ENCODE results near the gene EXD3. TPM values are rescaled to one million over a fixed set of nuclear protein-coding genes. Genes with fewer than 3 reads are reported as not detected.

Gene EXD3
- total and polyA plus RNA-seq, 2 of the 13 experiments (the other 11 are each of a cell fraction or from before 2014, with no cell fraction given): 2.7 to 4.8 TPM

DNA sequence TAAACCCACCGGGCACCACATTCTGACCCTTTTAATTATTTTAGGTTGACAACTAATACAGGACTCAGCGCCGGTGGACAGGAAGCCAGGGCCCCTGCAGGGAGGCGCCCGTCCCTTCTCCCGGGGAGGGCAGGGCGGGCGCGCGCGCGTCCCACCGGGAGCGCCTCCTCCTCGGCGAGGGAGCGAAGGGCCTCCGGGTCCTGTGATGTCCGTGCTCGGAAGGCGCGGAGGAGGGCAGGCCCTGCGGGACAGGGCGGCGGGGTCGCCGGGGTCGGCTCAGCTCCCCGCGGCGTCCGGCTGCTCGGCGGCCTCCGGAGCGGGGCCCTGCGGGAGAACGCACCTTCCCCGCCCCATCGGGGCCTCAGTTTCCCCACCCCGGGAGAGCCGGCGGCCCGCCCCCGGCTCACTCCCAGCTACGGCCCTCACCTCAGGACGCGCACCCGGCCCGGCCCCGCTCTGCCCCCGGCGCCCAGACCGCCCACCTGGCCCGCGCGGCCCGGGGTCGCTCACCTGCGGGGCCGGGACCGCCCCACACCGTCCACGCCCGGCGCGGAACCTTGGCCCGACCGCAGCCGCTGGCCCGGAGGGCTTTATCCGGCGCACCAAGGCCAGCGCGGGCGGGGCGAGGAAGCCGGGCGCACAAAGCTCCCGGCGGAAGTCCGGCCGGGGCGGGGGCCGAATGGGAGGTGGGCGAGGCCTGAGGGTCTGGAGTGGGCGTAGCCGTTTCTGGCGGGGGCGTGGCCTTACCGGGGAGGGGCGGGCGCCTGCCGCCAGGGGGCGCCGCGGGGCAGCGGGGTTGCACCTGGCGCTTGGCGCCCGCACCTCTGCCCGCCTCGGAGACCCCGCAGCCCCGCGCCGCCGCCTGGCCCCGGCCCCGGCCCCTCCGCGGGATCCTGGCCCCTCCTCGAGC, at the start of gene EXD3, which contains the start of gene NOXA1 (continued):
- peak; percentile 43 for TF ChIP-seq HNRNPLL (IDR thresholded peaks at IDR 0.05; ENCODE audit: low read depth, low read length, poor library complexity, severe bottlenecking)
- TF ChIP-seq ZBTB44 (CRISPR knock-in tag; IDR thresholded peaks at IDR 0.05): no peak
- TF ChIP-seq SSRP1 (CRISPR knock-in tag; IDR thresholded peaks at IDR 0.05): no peak
- TF ChIP-seq CAMTA2 (CRISPR knock-in tag; IDR thresholded peaks at IDR 0.05; ENCODE audit: borderline replicate concordance): no peak
- peak; percentile 85 for TF ChIP-seq ZNF563 (CRISPR knock-in tag; IDR thresholded peaks at IDR 0.05)
- TF ChIP-seq NR3C1 (CRISPR knock-in tag; IDR thresholded peaks at IDR 0.05): no peak
- peak; percentile 93 for TF ChIP-seq ZFY (CRISPR knock-in tag; IDR thresholded peaks at IDR 0.05)
- no peak for TF ChIP-seq ZFP62 (CRISPR knock-in tag; IDR thresholded peaks at IDR 0.05)
- peak; percentile 62; the same call in 1 of the 2 replicates for TF ChIP-seq ZNF607 (CRISPR knock-in tag; IDR thresholded peaks at IDR 0.05; ENCODE audit: borderline replicate concordance)
- TF ChIP-seq ZNF879 (CRISPR knock-in tag; IDR thresholded peaks at IDR 0.05): no peak
- TF ChIP-seq SUZ12 (IDR thresholded peaks at IDR 0.05; ENCODE audit: low read depth, low read length): no peak
- no peak for TF ChIP-seq CHCHD3 (CRISPR knock-in tag; IDR thresholded peaks at IDR 0.05)
- TF ChIP-seq ARNT (IDR thresholded peaks at IDR 0.05): no peak
- TF ChIP-seq ZNF615 (CRISPR knock-in tag; IDR thresholded peaks at IDR 0.05; ENCODE audit: borderline replicate concordance): no peak
- TF ChIP-seq ZNF546 (CRISPR knock-in tag; conservative IDR thresholded peaks at IDR 0.05): peak; percentile 43; the same call in 1 of the 2 replicates
- TF ChIP-seq HOXA5 (CRISPR knock-in tag; IDR thresholded peaks at IDR 0.05): peak; percentile 83
- TF ChIP-seq PATZ1 (CRISPR knock-in tag; IDR thresholded peaks at IDR 0.05): peak; percentile 83
- no peak for TF ChIP-seq TCF7L2 (IDR thresholded peaks at IDR 0.05; ENCODE audit: low read depth, low read length)
- TF ChIP-seq MAF1 (CRISPR knock-in tag; IDR thresholded peaks at IDR 0.05; ENCODE audit: borderline replicate concordance): no peak
- TF ChIP-seq JDP2 (CRISPR knock-in tag; IDR thresholded peaks at IDR 0.05; ENCODE audit: borderline replicate concordance): no peak
- no peak for TF ChIP-seq SMARCE1 (IDR thresholded peaks at IDR 0.05; ENCODE audit: borderline replicate concordance)
- TF ChIP-seq PBX2 (CRISPR knock-in tag; IDR thresholded peaks at IDR 0.05): no peak
- TF ChIP-seq RARG (CRISPR knock-in tag; IDR thresholded peaks at IDR 0.05; ENCODE audit: low read depth): no peak
- TF ChIP-seq ZNF550 (CRISPR knock-in tag; IDR thresholded peaks at IDR 0.05; ENCODE audit: borderline replicate concordance): no peak
- no peak for TF ChIP-seq CENPT (CRISPR knock-in tag; IDR thresholded peaks at IDR 0.05; ENCODE audit: low read depth)
- TF ChIP-seq ZNF501 (CRISPR knock-in tag; IDR thresholded peaks at IDR 0.05): no peak
- peak; percentile 68 for TF ChIP-seq CBX1 (IDR thresholded peaks at IDR 0.05; ENCODE audit: low read depth)
- TF ChIP-seq FOSL2 (CRISPR knock-in tag; IDR thresholded peaks at IDR 0.05): peak; percentile 48; the same call in 1 of the 2 replicates
